Melanocyte of skin (primary cell): ENCODE measurements around the gene AHCTF1. TPM values are rescaled to one million over a fixed set of nuclear protein-coding genes. Genes with fewer than 3 reads are reported as not detected.

Experiments used
- small RNA-seq, 2 donors: library from RNA; depleted of rRNA; stranded (forward); fragments of <200 nt; gene quantifications; one replicate each; pipeline ENCODE3, GENCODE V24; 2012
- total RNA-seq, 2 donors: library from RNA; depleted of rRNA; stranded (reverse); fragments of >200 nt; gene quantifications; 2 replicates each; pipeline ENCODE4 v1.2.3, GENCODE V29; 2012

The AHCTF1 gene, protein sequence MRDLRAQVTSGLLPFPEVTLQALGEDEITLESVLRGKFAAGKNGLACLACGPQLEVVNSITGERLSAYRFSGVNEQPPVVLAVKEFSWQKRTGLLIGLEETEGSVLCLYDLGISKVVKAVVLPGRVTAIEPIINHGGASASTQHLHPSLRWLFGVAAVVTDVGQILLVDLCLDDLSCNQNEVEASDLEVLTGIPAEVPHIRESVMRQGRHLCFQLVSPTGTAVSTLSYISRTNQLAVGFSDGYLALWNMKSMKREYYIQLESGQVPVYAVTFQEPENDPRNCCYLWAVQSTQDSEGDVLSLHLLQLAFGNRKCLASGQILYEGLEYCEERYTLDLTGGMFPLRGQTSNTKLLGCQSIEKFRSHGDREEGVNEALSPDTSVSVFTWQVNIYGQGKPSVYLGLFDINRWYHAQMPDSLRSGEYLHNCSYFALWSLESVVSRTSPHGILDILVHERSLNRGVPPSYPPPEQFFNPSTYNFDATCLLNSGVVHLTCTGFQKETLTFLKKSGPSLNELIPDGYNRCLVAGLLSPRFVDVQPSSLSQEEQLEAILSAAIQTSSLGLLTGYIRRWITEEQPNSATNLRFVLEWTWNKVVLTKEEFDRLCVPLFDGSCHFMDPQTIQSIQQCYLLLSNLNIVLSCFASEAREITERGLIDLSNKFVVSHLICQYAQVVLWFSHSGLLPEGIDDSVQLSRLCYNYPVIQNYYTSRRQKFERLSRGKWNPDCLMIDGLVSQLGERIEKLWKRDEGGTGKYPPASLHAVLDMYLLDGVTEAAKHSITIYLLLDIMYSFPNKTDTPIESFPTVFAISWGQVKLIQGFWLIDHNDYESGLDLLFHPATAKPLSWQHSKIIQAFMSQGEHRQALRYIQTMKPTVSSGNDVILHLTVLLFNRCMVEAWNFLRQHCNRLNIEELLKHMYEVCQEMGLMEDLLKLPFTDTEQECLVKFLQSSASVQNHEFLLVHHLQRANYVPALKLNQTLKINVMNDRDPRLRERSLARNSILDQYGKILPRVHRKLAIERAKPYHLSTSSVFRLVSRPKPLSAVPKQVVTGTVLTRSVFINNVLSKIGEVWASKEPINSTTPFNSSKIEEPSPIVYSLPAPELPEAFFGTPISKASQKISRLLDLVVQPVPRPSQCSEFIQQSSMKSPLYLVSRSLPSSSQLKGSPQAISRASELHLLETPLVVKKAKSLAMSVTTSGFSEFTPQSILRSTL (N-terminal part only)
- 10 to 100 TPM; 29.6 to 42.3 TPM for total RNA-seq

DNA sequence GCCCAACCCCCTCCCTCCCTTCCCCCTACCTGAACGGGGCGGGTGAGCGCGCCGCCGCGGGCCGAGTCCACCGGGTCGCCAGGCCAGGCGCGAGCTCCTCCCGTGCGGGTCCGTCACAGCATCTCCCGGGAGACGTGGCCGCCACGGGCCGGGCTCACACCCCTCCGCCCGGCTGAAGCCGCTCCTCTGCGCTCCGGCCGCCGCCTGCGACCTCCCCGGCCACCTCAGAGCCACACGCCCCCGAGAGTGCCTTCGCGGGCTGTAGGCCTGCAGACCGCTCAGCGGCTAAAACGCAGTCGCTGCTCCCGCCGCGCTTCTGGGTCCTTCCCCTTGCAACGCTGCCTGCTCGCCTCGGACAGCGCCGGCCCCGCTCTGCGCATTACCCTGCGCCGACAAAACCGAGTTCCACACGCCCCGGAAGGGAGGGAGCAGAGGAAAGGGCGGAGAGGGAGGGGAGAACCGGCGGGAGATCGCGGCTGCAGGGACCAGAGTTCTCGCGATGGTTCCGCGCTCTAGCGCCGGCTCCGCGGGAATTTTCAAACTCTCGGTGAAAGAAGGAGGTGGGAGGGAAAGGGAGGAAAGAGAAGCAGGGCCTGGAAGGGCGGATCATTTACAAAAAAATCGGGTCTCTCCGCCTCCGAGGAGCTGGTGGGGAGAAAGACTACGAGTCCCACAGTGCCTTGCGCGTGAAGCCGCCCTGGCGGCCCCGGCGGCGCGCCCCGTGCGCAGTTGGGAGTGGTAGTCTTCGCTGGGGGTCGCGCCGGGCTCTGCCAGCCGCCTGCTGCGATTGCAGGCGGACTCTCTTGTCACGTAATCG lies at the start of gene AHCTF1:
TSS of gene AHCTF1 (minus strand) at position 400 of the 817 bp plus-strand sequence. CDS start 13,578 bp downstream, outside the sequence.

Small RNA genes within 50 kb of the gene (small RNA-seq; reads per million reads assigned to genes)
- gene AC113174.1, result 0 reads per million in 2 donors
- 0 reads per million in 2 donors for gene RF00402

Other genes with a start within 250 kb of the AHCTF1 start
- 100 to 1,000 TPM in 1 of 2 donors, 10 to 100 TPM in 1; 78.9 to 144 TPM for gene SCCPDH, start 207.5 kb downstream of the AHCTF1 start, total RNA-seq
- gene ZNF695, start 76.1 kb upstream of the AHCTF1 start, total RNA-seq, result 1 to 10 TPM; 2.4 to 5.7 TPM
- gene ZNF670, start 146.9 kb upstream of the AHCTF1 start, total RNA-seq, result 1 to 10 TPM; 1.4 to 3.7 TPM
- 1 to 10 TPM; 5.2 to 7.7 TPM for gene ZNF669, start 172.4 kb upstream of the AHCTF1 start, total RNA-seq
- gene ZNF124, start 240.1 kb upstream of the AHCTF1 start, total RNA-seq, result 10 to 100 TPM; 21.3 to 38.3 TPM